Peyer's patch (tissue), 4 donors: ENCODE results near the gene ZNF420. TPM values are rescaled to one million over a fixed set of nuclear protein-coding genes. Genes with fewer than 3 reads are reported as not detected.
A peak's percentile ranks its signal among the peaks of the same experiment; 100 is the strongest.
"Not testable (repeated sequence)": the region's sequence is repeated elsewhere in the genome, so short reads cannot be mapped to it uniquely, and the experiment has no call there.

Source experiments
- DNase-seq, 3 donors: peaks; one replicate each; pipeline ENCODE4 v3.0.0-alpha.2; 2017 to 2019
- H3K27ac ChIP-seq, 4 donors: fragments of 200-600 bp; sonication (generic); one replicate each; pipeline ENCODE4 v1.5.1; 2016 to 2019
- H3K27me3 ChIP-seq, 2 donors: fragments of 200-600 bp; sonication (generic); one replicate each; pipeline ENCODE4 v1.5.1; 2019
- H3K36me3 ChIP-seq, 3 donors: fragments of 200-600 bp; sonication (generic); one replicate each; pipeline ENCODE4 v1.5.1; 2016 to 2019
- H3K4me1 ChIP-seq, 4 donors: fragments of 200-600 bp; sonication (generic); one replicate each; pipeline ENCODE4 v1.5.1; 2016 to 2019
- H3K4me3 ChIP-seq, 4 donors: fragments of 200-600 bp; sonication (generic); 1 replicate in 3 of 4; 2 replicates in 1 of 4; pipeline ENCODE4 v1.5.1; 2016 to 2019; ENCODE audit warnings: mild to moderate bottlenecking in 1 of 4
- H3K9me3 ChIP-seq, 4 donors: fragments of 200-600 bp; sonication (generic); one replicate each; pipeline ENCODE4 v1.5.1; 2016 to 2019; ENCODE audit warnings: mild to moderate bottlenecking in 1 of 4
- CTCF ChIP-seq, 6 experiments: fragments of 450-650 bp in 4 of 6; fragments of 200-600 bp in 2 of 6; sonication (generic) in 1 of 6; IDR thresholded peaks; one replicate each; pipeline ENCODE4 v1.5.1; 2017 to 2019; ENCODE audit warnings: antibody characterized with exemption in 6 of 6, mild to moderate bottlenecking in 3 of 6, moderate library complexity in 1 of 6
- POLR2A ChIP-seq, 2 donors: fragments of 450-650 bp; IDR thresholded peaks; one replicate each; pipeline ENCODE4 v1.5.1; 2017; ENCODE audit warnings: antibody characterized with exemption in 2 of 2, mild to moderate bottlenecking in 2 of 2, moderate library complexity in 2 of 2
- total RNA-seq, 4 donors: library from RNA; depleted of rRNA; stranded (reverse); fragments of >200 nt; gene quantifications; one replicate each; pipeline ENCODE4 v1.1.0, GENCODE V29; 2016

ZNF420 gene
- total RNA-seq, 4 donors from 2014 or later, result 1.9 to 17.3 (median 9.0) TPM

- peaks cover 0 to 6% (median 2%) of the 10 kb centered on the region in 4 donors for H3K4me1 ChIP-seq
- TF ChIP-seq CTCF (IDR thresholded peaks at IDR 0.05) (no peak), POLR2A (IDR thresholded peaks at IDR 0.05) (no peak)
- no peak for DNase-seq
- H3K4me3 ChIP-seq, result no peak overlapping the region
- H3K27me3 ChIP-seq, result no peaks in the 10 kb centered on the region
- no peak overlapping the region for H3K27ac ChIP-seq
- no peaks in the 10 kb centered on the region for H3K9me3 ChIP-seq
- H3K36me3 ChIP-seq, result no peaks in the 10 kb centered on the region
These were observed 4.1 kb upstream of the ZNF420 start for GRCh38 chr19:37074111-37074510.

- TF ChIP-seq POLR2A (IDR thresholded peaks at IDR 0.05), result no peak
- TF ChIP-seq CTCF (IDR thresholded peaks at IDR 0.05), result no peak
- no peaks in the 10 kb centered on the region for H3K36me3 ChIP-seq
- DNase-seq, result no peak
- H3K27me3 ChIP-seq, result no peaks in the 10 kb centered on the region
- H3K27ac ChIP-seq, result no peak overlapping the region
- H3K4me3 ChIP-seq, result no peak overlapping the region
- H3K4me1 ChIP-seq, result peaks cover 0 to 10% (median 3%) of the 10 kb centered on the region in 4 donors
- no peaks in the 10 kb centered on the region for H3K9me3 ChIP-seq
These were observed 3.3 kb upstream of the ZNF420 start for GRCh38 chr19:37074819-37075362.

GRCh38 chr19:37076524-37076923 lies 1.7 kb upstream of the ZNF420 start:
- H3K9me3 ChIP-seq, H3K27ac ChIP-seq, H3K36me3 ChIP-seq, H3K4me3 ChIP-seq, H3K27me3 ChIP-seq, DNase-seq: not testable (repeated sequence)
- H3K4me1 ChIP-seq, result peaks cover 0 to 10% (median 3%) of the 10 kb centered on the region in 4 donors

GRCh38 chr19:37077501-37077933 lies 716 bp upstream of the ZNF420 start:
- H3K9me3 ChIP-seq, result peaks cover 0 to 5% (median 0%) of the 10 kb centered on the region in 4 donors
- H3K27me3 ChIP-seq, result no peaks in the 10 kb centered on the region
- H3K4me1 ChIP-seq, result peaks cover 0 to 10% (median 3%) of the 10 kb centered on the region in 4 donors
- TF ChIP-seq CTCF (IDR thresholded peaks at IDR 0.05) (no peak), POLR2A (IDR thresholded peaks at IDR 0.05) (no peak)
- H3K4me3 ChIP-seq, result peak overlapping the region; percentile 67 to 83 (median 76)
- peaks cover 0 to 9% (median 0%) of the 10 kb centered on the region in 3 donors for H3K36me3 ChIP-seq
- no peak for DNase-seq
- H3K27ac ChIP-seq, result peak overlapping the region; percentile 57 to 80 (median 74)

GRCh38 chr19:37078717-37079032 lies 442 bp downstream of the ZNF420 start:
- Histone ChIP-seq H3K27me3 (no peaks in the 10 kb centered on the region), H3K27ac (peak overlapping the region; percentile 57 to 80 (median 74)), H3K9me3 (peaks cover 0 to 15% (median 0%) of the 10 kb centered on the region in 4 donors), H3K36me3 (peaks cover 0 to 17% (median 0%) of the 10 kb centered on the region in 3 donors), H3K4me1 (peaks cover 0 to 10% (median 3%) of the 10 kb centered on the region in 4 donors), H3K4me3 (peak overlapping the region; percentile 67 to 83 (median 76))
- DNase-seq, result no peak
- TF ChIP-seq CTCF (IDR thresholded peaks at IDR 0.05) (no peak), POLR2A (IDR thresholded peaks at IDR 0.05) (no peak)

GRCh38 chr19:37079238-37079637 lies 1.0 kb downstream of the ZNF420 start:
- Histone ChIP-seq H3K27me3 (no peaks in the 10 kb centered on the region), H3K4me3 (peak overlapping the region in 3 of 4 donors; percentile 67 to 83 (median 77)), H3K27ac (no peak overlapping the region), H3K36me3 (peaks cover 0 to 19% (median 0%) of the 10 kb centered on the region in 3 donors), H3K4me1 (peaks cover 0 to 10% (median 3%) of the 10 kb centered on the region in 4 donors), H3K9me3 (peaks cover 0 to 16% (median 0%) of the 10 kb centered on the region in 4 donors)
- TF ChIP-seq CTCF (IDR thresholded peaks at IDR 0.05), result no peak
- no peak for TF ChIP-seq POLR2A (IDR thresholded peaks at IDR 0.05)
- DNase-seq, result no peak
